GM10248 (cell line): ENCODE data around the gene GNG10.

Experiments
- CTCF ChIA-PET: fragments of 300-600 bp; sonication (Branson Sonifier 250); formaldehyde crosslinking; extraction: SDS; loops from one replicate; lab custom pipeline; 2021; ENCODE audit warnings: antibody characterized with exemption; lab: Yijun Ruan, JAX
- POLR2A ChIA-PET: fragments of 350-650 bp; sonication (Branson Sonifier 250); formaldehyde crosslinking; extraction: SDS; loops from one replicate; lab custom pipeline; 2020; ENCODE audit warnings: antibody characterized with exemption; lab: Yijun Ruan, JAX
- DNase-seq: peaks from one replicate; pipeline ENCODE4 v3.0.0; 2012; ENCODE audit errors: extremely low spot score
- CTCF ChIP-seq: IDR thresholded peaks from 2 replicates; pipeline ENCODE4 v1.5.1; 2012; ENCODE audit warnings: mild to moderate bottlenecking, low read depth; ENCODE audit errors: extremely low read depth, missing control alignments, control extremely low read depth

Gene GNG10

GRCh38 chr9:111645806-111646205 is 15.6 kb upstream of the GNG10 start:
- TF ChIP-seq CTCF: no peak
- ChIA-PET POLR2A (interaction anchor here (0.6 kb wide), 1 partner anchor 340 kb away, joined by 7 read pairs; no protein-coding TSS in a partner anchor), CTCF (interaction anchor here (1.3 to 1.5 kb wide), 2 partner anchors 8 to 10 kb away, joined by 3 read pairs; no protein-coding TSS in a partner anchor)
- DNase-seq: no peak

GRCh38 chr9:111646417-111646816 is 15.0 kb upstream of the GNG10 start:
- no peak for DNase-seq
- TF ChIP-seq CTCF: no peak
- CTCF ChIA-PET: interaction anchor here (1.5 kb wide), 1 partner anchor 10 kb away, joined by 3 read pairs; no protein-coding TSS in a partner anchor
- POLR2A ChIA-PET: no interaction called here

- TF ChIP-seq CTCF: no peak
- no peak for DNase-seq
- ChIA-PET CTCF (no interaction called here), POLR2A (no interaction called here)
Observed at GRCh38 chr9:111648066-111648465, 13.3 kb upstream of the GNG10 start.

GRCh38 chr9:111649016-111649415 is 12.4 kb upstream of the GNG10 start:
- no peak for TF ChIP-seq CTCF
- ChIA-PET CTCF (interaction anchor here (0.6 to 1.5 kb wide), 3 partner anchors 9 to 28 kb away, joined by 3 to 4 read pairs (median 3); no protein-coding TSS in a partner anchor), POLR2A (no interaction called here)
- DNase-seq: no peak

- POLR2A ChIA-PET: interaction anchor here (1.1 kb wide), 1 partner anchor 26 kb away, joined by 3 read pairs; the partner anchor contains the start of gene DNAJC25
- DNase-seq: no peak
- TF ChIP-seq CTCF: no peak
- CTCF ChIA-PET: no interaction called here
Observed at GRCh38 chr9:111657051-111657450, 4.4 kb upstream of the GNG10 start.

GRCh38 chr9:111658943-111659342 is 2.5 kb upstream of the GNG10 start:
- POLR2A ChIA-PET: no interaction called here
- CTCF ChIA-PET: interaction anchor here (1.4 kb wide), 1 partner anchor 10 kb away, joined by 4 read pairs; no protein-coding TSS in a partner anchor
- TF ChIP-seq CTCF: no peak
- no peak for DNase-seq
